ENCODE measurements around the gene PDE4B.

Gene PDE4B

DNA sequence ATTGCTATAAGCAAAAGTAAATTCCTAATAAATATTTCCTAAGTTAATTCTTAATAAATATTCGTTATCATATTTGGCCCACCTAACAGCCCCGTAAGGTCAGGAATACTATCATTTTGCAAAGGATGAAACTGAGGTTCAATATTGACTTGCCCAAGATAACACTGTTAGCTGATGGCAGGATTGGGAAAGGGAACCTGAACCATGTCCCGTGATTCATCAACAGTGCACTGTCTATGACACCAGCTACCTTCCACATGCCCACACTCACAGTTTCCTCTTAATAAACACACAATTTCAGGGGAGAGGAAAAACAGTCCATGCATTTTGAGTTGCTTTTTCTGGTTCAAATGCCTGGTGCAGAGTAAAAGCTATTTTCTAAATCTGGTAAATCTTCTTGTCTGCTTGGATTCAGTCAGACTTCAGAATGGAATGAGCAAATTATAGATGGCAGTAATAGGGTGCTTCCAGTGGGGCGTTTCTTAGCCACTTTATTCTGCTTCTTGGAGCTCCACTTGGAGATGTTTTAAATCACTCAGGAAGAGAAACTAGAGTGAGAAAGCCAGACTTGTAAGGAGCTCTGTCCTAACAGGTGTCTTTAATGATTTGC lies 354.6 kb downstream of the PDE4B start:
- H3K4me3 ChIP-seq (replicated peaks; ENCODE audit: low read depth, low read length), result no peak overlapping the region
- DNase-seq (ENCODE audit: extremely low read depth, insufficient read length), result no peak
- H3K36me3 ChIP-seq (ENCODE audit: control insufficient read depth, insufficient read depth, low read length), result no peaks in the 10 kb centered on the region
- TF ChIP-seq, protein P1, sequence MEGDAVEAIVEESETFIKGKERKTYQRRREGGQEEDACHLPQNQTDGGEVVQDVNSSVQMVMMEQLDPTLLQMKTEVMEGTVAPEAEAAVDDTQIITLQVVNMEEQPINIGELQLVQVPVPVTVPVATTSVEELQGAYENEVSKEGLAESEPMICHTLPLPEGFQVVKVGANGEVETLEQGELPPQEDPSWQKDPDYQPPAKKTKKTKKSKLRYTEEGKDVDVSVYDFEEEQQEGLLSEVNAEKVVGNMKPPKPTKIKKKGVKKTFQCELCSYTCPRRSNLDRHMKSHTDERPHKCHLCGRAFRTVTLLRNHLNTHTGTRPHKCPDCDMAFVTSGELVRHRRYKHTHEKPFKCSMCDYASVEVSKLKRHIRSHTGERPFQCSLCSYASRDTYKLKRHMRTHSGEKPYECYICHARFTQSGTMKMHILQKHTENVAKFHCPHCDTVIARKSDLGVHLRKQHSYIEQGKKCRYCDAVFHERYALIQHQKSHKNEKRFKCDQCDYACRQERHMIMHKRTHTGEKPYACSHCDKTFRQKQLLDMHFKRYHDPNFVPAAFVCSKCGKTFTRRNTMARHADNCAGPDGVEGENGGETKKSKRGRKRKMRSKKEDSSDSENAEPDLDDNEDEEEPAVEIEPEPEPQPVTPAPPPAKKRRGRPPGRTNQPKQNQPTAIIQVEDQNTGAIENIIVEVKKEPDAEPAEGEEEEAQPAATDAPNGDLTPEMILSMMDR (IDR thresholded peaks at IDR 0.05; ENCODE audit: insufficient read depth, low read length, poor library complexity, severe bottlenecking), result no peak
- no peaks in the 10 kb centered on the region for H3K27me3 ChIP-seq (replicated peaks; ENCODE audit: control insufficient read depth, insufficient read depth, low read length)

DNA sequence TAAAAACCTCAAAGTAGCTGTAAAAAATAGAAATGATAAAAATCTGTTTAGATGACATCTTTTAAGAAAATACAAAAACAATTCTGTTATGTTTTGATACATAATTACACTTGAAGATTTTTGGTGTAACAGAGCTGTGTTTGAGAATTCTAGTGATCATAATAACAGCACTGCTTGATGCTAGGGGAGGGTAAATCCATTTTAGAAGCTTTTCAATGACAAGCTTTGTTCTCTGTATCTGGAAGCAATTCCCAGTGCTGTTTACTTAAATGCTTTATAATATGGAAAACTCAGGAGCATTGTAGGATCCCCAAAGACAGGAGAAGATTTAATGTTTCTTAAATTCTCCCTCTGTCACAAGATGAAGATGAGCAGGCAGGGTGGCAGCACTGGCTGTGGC lies 359.3 kb downstream of the PDE4B start:
- no peaks in the 10 kb centered on the region for H3K36me3 ChIP-seq (ENCODE audit: control insufficient read depth, insufficient read depth, low read length)
- H3K4me3 ChIP-seq (replicated peaks; ENCODE audit: low read depth, low read length), result no peak overlapping the region
- DNase-seq (ENCODE audit: extremely low read depth, insufficient read length), result no peak
- TF ChIP-seq, protein P1 (IDR thresholded peaks at IDR 0.05; ENCODE audit: insufficient read depth, low read length, poor library complexity, severe bottlenecking), result no peak
- H3K27me3 ChIP-seq (replicated peaks; ENCODE audit: control insufficient read depth, insufficient read depth, low read length), result no peaks in the 10 kb centered on the region; the same call in 1 of the 2 replicates

DNA sequence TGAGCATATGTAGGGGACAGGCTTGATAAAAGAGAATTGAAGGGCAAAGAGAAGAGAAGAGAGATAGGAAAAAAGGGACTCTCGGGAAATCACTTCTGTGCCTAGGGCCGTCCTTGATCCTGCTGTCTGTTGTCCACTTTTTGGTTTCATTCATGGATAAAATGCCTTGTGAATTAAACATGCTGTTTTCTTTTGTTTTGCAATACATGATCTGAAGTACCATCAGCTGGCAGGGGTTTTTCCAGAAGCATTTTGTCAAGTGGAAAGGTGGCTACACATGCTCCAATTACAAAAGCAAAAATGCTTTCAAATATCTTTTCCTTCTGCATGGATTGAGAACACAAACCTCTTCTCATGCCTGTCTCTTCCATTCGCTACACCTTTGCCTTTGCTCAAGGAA lies 361.7 kb downstream of the PDE4B start:
- DNase-seq (ENCODE audit: extremely low read depth, insufficient read length), result no peak
- TF ChIP-seq, protein P1 (IDR thresholded peaks at IDR 0.05; ENCODE audit: insufficient read depth, low read length, poor library complexity, severe bottlenecking), result no peak
- Histone ChIP-seq H3K36me3 (ENCODE audit: control insufficient read depth, insufficient read depth, low read length) (no peaks in the 10 kb centered on the region), H3K4me3 (replicated peaks; ENCODE audit: low read depth, low read length) (no peak overlapping the region), H3K27me3 (replicated peaks; ENCODE audit: control insufficient read depth, insufficient read depth, low read length) (no peaks in the 10 kb centered on the region; the same call in 1 of the 2 replicates)

DNA sequence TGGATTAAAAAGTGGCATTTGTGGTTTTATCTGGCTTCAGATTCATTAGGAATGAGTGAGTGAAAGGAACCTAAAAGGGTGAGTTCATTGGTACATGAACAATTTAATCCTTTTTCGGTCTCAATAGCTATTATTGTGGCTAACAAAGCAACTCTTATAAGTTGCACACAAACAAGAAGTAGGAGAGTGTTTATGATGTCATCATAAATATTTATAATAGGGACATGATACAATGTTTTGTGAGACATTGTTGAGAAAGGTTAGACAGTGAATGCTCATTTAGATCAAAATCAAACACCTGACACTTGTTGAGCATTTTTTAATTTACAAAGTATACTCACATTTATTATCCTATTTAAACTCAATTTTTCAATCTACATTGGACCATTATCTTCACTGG lies 363.4 kb downstream of the PDE4B start:
- Histone ChIP-seq H3K4me3 (replicated peaks; ENCODE audit: low read depth, low read length) (no peak overlapping the region), H3K27me3 (replicated peaks; ENCODE audit: control insufficient read depth, insufficient read depth, low read length) (no peaks in the 10 kb centered on the region; the same call in 1 of the 2 replicates), H3K36me3 (ENCODE audit: control insufficient read depth, insufficient read depth, low read length) (no peaks in the 10 kb centered on the region)
- TF ChIP-seq, protein P1 (IDR thresholded peaks at IDR 0.05; ENCODE audit: insufficient read depth, low read length, poor library complexity, severe bottlenecking), result no peak
- DNase-seq (ENCODE audit: extremely low read depth, insufficient read length), result no peak

DNA sequence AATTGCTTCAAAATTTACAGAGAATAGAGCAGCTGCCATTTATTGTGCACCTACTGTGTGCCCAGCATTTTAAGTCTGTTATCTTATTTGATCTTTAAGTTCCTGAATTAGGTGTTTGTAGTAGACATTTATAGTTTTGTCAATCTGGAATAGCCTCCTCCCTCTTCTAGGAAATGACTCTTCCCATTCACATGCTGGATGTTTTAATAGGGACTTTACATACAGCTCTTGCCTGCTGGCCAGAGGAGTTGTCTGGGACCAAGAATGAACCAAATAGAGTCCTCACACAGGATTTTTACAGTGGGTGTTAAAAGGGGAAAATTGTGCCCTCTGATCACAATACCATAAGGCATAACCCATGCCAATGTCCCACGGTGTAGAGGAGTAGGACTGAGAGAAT lies 367.1 kb downstream of the PDE4B start:
- no peaks in the 10 kb centered on the region for H3K36me3 ChIP-seq (ENCODE audit: control insufficient read depth, insufficient read depth, low read length)
- TF ChIP-seq, protein P1 (IDR thresholded peaks at IDR 0.05; ENCODE audit: insufficient read depth, low read length, poor library complexity, severe bottlenecking), result no peak
- H3K4me3 ChIP-seq (replicated peaks; ENCODE audit: low read depth, low read length), result no peak overlapping the region
- DNase-seq (ENCODE audit: extremely low read depth, insufficient read length), result no peak
- H3K27me3 ChIP-seq (replicated peaks; ENCODE audit: control insufficient read depth, insufficient read depth, low read length), result no peaks in the 10 kb centered on the region; the same call in 1 of the 2 replicates

DNA sequence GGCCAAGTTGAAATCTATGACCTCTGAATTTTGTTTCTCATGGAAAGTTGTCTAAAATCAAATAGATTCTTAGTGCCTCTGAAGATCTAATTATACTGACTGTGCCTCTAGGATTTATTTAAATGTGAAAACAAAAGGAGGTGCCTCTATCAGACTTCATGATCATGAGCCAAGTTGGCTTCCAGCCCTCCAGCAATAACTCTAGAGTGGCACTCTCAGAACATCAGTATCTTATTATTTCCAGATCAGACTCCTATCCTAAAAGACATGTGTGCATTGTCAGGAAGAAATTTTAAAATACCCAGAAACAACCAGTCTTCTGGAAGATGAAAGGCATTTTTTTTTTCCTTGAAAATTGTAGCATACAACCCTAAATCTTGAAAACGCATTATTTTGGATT lies 368.0 kb downstream of the PDE4B start:
- TF ChIP-seq, protein P1 (IDR thresholded peaks at IDR 0.05; ENCODE audit: insufficient read depth, low read length, poor library complexity, severe bottlenecking), result no peak
- H3K27me3 ChIP-seq (replicated peaks; ENCODE audit: control insufficient read depth, insufficient read depth, low read length), result no peaks in the 10 kb centered on the region; the same call in 1 of the 2 replicates
- no peak overlapping the region for H3K4me3 ChIP-seq (replicated peaks; ENCODE audit: low read depth, low read length)
- H3K36me3 ChIP-seq (ENCODE audit: control insufficient read depth, insufficient read depth, low read length), result no peaks in the 10 kb centered on the region
- no peak for DNase-seq (ENCODE audit: extremely low read depth, insufficient read length)
